Lung (tissue), 12 donors: Measurements from ENCODE around the gene GFY. TPM values are rescaled to one million over a fixed set of nuclear protein-coding genes. Genes with fewer than 3 reads are reported as not detected.

Source experiments
- ATAC-seq: fragments of 200-7000 bp; cut with Tn5 transposase; one replicate; pipeline ENCODE4 v1.9.1; 2020; ENCODE audit warnings: moderate number of reproducible peaks; ENCODE audit not compliant: insufficient read depth, low FRiP score
- DNase-seq, 3 donors: peaks; one replicate each; pipeline ENCODE4 v3.0.0-alpha.2; 2013 to 2017
- H3K27ac ChIP-seq, 2 donors: one replicate each; pipeline ENCODE4 v1.5.1; 2013; ENCODE audit warnings: mild to moderate bottlenecking in 2 of 2, moderate library complexity in 2 of 2, control low read depth in 1 of 2, inconsistent platforms in 1 of 2, low read depth in 1 of 2, low read length in 1 of 2
- H3K27me3 ChIP-seq, 3 donors: one replicate each; pipeline ENCODE4 v1.5.1; 2013; ENCODE audit warnings: low read length in 2 of 3; ENCODE audit not compliant: control insufficient read depth in 3 of 3, insufficient read depth in 3 of 3
- H3K36me3 ChIP-seq, 4 donors: one replicate each; pipeline ENCODE4 v1.5.1; 2013; ENCODE audit warnings: low read length in 4 of 4, mild to moderate bottlenecking in 1 of 4, moderate library complexity in 1 of 4; ENCODE audit not compliant: control insufficient read depth in 4 of 4, insufficient read depth in 4 of 4
- H3K4me1 ChIP-seq, 5 donors: one replicate each; pipeline ENCODE4 v1.5.1; 2013; ENCODE audit warnings: low read length in 5 of 5, mild to moderate bottlenecking in 2 of 5, moderate library complexity in 1 of 5; ENCODE audit not compliant: control insufficient read depth in 5 of 5, insufficient read depth in 5 of 5
- H3K4me3 ChIP-seq: one replicate; pipeline ENCODE4 v1.5.1; 2013; ENCODE audit warnings: mild to moderate bottlenecking, control low read depth, moderate library complexity
- H3K9ac ChIP-seq, 2 donors: one replicate each; pipeline ENCODE4 v1.5.1; 2013; ENCODE audit warnings: low read length in 2 of 2, control low read depth in 1 of 2; ENCODE audit not compliant: insufficient read depth in 1 of 2
- H3K9me3 ChIP-seq, 4 donors: one replicate each; pipeline ENCODE4 v1.5.1; 2013; ENCODE audit warnings: low read length in 3 of 4, mild to moderate bottlenecking in 1 of 4, moderate library complexity in 1 of 4; ENCODE audit not compliant: control insufficient read depth in 4 of 4, insufficient read depth in 3 of 4
- WGBS, 2 donors: extraction: QIAGEN DNeasy Blood & Tissue Kit; methylation state at CpG; one replicate each; pipeline ENCODE4 v1.1.7; 2013; 5-methylcytosine and 5-hydroxymethylcytosine counted together
- polyA plus RNA-seq, 2 donors: library from polyadenylated mRNA; stranded (reverse); fragments of 200-250 nt; gene quantifications; one replicate each; pipeline ENCODE4 v1.2.1, GENCODE V29; 2013
- total RNA-seq, 2 donors: library from RNA; depleted of rRNA in 1 of 2; stranded (reverse); fragments of >200 nt in 1 of 2; gene quantifications; one replicate each; pipeline ENCODE4 v1.2.1, GENCODE V29; 2014 to 2021
- TF ChIP-seq, protein P1 (sequence below): IDR thresholded peaks from 2 replicates; pipeline ENCODE4 v1.5.1; 2012; ENCODE audit warnings: mild to moderate bottlenecking; ENCODE audit errors: control extremely low read depth, extremely low read depth
- donor health status: control.
- donor health status: control.
- donor health status: Bipolar disorder and iron deficiency.
- donor health status: healthy.
- donor health status: DM: yes; HTN: yes; CAD: no.

The GFY gene
- total and polyA plus RNA-seq, 4 donors, result not detected

DNA sequence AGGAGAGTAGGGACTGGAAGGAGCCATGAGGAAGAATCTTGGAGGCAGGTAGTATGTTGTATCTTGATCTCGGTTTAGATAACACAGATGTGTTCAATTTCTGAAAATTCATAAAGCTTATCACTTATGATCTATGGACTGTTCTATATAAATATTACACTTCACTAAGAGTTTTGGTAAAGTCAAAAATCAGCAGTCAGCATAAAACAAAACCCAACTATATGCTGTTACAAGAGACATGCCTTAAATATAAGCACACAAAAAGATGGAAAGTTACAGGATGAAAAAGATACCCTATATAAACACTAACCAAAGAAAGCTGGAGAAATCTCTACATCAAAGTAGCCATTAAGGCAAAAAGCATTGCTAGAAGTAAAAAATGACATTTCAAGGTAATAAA lies 41.6 kb upstream of the GFY start:
- ATAC-seq, result no peak
- H3K9ac ChIP-seq, result no peak overlapping the region
- 43 to 95% methylated on average over 1 of the region's 1 CpG for WGBS, 2 donors
- H3K27me3 ChIP-seq, result no peaks in the 10 kb centered on the region
- no peaks in the 10 kb centered on the region for H3K4me1 ChIP-seq
- peaks cover 0 to 1% (median 0%) of the 10 kb centered on the region in 4 donors for H3K9me3 ChIP-seq
- H3K4me3 ChIP-seq, result no peak overlapping the region
- H3K27ac ChIP-seq, result no peak overlapping the region
- TF ChIP-seq, protein P1, sequence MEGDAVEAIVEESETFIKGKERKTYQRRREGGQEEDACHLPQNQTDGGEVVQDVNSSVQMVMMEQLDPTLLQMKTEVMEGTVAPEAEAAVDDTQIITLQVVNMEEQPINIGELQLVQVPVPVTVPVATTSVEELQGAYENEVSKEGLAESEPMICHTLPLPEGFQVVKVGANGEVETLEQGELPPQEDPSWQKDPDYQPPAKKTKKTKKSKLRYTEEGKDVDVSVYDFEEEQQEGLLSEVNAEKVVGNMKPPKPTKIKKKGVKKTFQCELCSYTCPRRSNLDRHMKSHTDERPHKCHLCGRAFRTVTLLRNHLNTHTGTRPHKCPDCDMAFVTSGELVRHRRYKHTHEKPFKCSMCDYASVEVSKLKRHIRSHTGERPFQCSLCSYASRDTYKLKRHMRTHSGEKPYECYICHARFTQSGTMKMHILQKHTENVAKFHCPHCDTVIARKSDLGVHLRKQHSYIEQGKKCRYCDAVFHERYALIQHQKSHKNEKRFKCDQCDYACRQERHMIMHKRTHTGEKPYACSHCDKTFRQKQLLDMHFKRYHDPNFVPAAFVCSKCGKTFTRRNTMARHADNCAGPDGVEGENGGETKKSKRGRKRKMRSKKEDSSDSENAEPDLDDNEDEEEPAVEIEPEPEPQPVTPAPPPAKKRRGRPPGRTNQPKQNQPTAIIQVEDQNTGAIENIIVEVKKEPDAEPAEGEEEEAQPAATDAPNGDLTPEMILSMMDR, result no peak
- H3K36me3 ChIP-seq, result no peaks in the 10 kb centered on the region
- DNase-seq, result no peak

DNA sequence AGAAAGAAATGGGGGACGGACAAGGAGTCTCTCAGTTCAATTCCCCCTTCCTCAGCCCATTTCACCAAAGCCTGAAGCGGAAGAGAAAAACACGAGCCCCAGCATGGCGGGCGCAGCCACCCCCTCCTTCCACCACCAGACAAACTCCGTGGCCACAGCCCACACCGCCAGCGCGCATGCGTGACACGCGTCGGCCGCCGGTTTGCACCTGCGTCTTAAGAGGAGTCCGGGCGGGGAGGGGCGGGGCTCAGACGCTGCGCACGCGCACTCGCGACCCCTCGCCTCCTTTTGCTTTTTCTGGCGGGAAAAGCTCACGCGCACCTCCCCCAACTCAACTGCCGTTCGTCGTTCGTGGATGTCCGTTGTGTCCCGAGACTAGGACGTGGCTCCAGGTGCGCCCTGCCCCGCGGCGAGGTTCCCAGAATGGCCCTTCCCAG lies 37.2 kb upstream of the GFY start, which contains the start of gene KASH5:
Gene KASH5, plus strand, starts transcription at position 314 of the 437 bp plus-strand sequence. CDS start 2,635 bp downstream, outside the sequence.
- TF ChIP-seq, protein P1, result no peak
- peak in 2 of 3 donors; percentile 12 to 21 for DNase-seq
- Histone ChIP-seq H3K4me3 (peak within 1 kb of the TSS; percentile 3), H3K4me1 (no peaks in the 10 kb centered on the region), H3K27ac (no peak within 1 kb of the TSS), H3K36me3 (no peaks in the 10 kb centered on the region), H3K27me3 (peaks cover 0 to 5% (median 2%) of the 10 kb centered on the region in 3 donors), H3K9ac (no peak within 1 kb of the TSS), H3K9me3 (peaks cover 0 to 2% (median 0%) of the 10 kb centered on the region in 4 donors)
- 34 to 53% methylated on average over 39 to 40 of the region's 40 CpGs for WGBS, 2 donors
- ATAC-seq, result peak; percentile 64

DNA sequence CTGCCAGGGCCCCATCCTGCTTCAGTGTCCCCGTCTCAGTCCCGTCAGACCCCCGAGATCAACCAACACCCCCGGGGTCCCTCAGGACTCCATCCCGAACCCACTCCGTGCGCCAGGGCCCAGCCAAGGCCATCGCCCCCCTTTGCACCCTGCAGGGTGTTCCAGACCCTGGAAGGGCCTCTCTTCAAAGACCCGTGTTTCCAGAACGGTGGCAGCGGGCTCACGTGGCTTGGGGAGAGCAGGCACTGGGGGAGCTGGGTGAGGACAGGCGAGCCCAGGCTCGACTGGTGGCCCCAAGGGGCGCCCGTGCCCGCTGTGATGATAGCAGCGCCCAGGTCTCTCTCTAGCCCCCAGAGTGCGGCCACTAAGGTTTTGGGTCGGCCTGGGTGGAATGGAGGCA lies 35.8 kb upstream of the GFY start:
- Histone ChIP-seq H3K4me1 (no peaks in the 10 kb centered on the region), H3K4me3 (no peak overlapping the region), H3K9me3 (peaks cover 0 to 2% (median 0%) of the 10 kb centered on the region in 4 donors), H3K36me3 (no peaks in the 10 kb centered on the region), H3K9ac (no peak overlapping the region), H3K27me3 (peaks cover 0 to 10% (median 5%) of the 10 kb centered on the region in 3 donors), H3K27ac (no peak overlapping the region)
- DNase-seq, result no peak
- TF ChIP-seq, protein P1, result no peak
- 90 to 96% methylated on average over 20 of the region's 20 CpGs for WGBS, 2 donors
- no peak for ATAC-seq
